ENCODE measurements around the gene NAP1L1.

GRCh38 chr12:76020731-76021672 lies 63.5 kb downstream of the NAP1L1 start:
- TF ChIP-seq CTCF (conservative IDR thresholded peaks at IDR 0.05): no peak
- TF ChIP-seq ZFX (IDR thresholded peaks at IDR 0.05): no peak

Data from C4-2B (cell line).